M059J (cell line): Measurements from ENCODE around the gene CLEC18C. TPM values are rescaled to one million over a fixed set of nuclear protein-coding genes. Genes with fewer than 3 reads are reported as not detected.
A peak's percentile ranks its signal among the peaks of the same experiment; 100 is the strongest.
"Not testable (repeated sequence)": the region's sequence is repeated elsewhere in the genome, so short reads cannot be mapped to it uniquely, and the experiment has no call there.

Experiments
- DNase-seq: peaks from one replicate; pipeline ENCODE4 v3.0.0-alpha.2; 2012; ENCODE audit warnings: low read depth
- total RNA-seq: library from RNA; depleted of rRNA; stranded (reverse); fragments of >200 nt; shearing (Covaris generic); gene quantifications from 2 replicates; pipeline ENCODE4 v1.2.3, GENCODE V29; 2014; rRNA removed

The CLEC18C gene
- total RNA-seq, 1 experiment from 2014 or later = not detected

- DNase-seq = not testable (repeated sequence)
Measured at GRCh38 chr16:70206382-70206781, 32.8 kb downstream of the CLEC18C start.

GRCh38 chr16:70218586-70218985 lies 45.0 kb downstream of the CLEC18C start:
- DNase-seq = peak; percentile 74

GRCh38 chr16:70222574-70222973 lies 49.0 kb downstream of the CLEC18C start:
- DNase-seq = not testable (repeated sequence)

GRCh38 chr16:70223216-70223615 lies 49.6 kb downstream of the CLEC18C start:
- DNase-seq = peak; percentile 6

- DNase-seq = not testable (repeated sequence)
Measured at GRCh38 chr16:70223971-70224513, 50.5 kb downstream of the CLEC18C start.

- DNase-seq = not testable (repeated sequence)
Measured at GRCh38 chr16:70224645-70225044, 51.1 kb downstream of the CLEC18C start.

GRCh38 chr16:70225430-70225829 lies 51.8 kb downstream of the CLEC18C start:
- not testable (repeated sequence) for DNase-seq

GRCh38 chr16:70226024-70226423 lies 52.4 kb downstream of the CLEC18C start:
- DNase-seq = not testable (repeated sequence)

GRCh38 chr16:70231831-70232230 lies 58.2 kb downstream of the CLEC18C start:
- not testable (repeated sequence) for DNase-seq

Other genes starting within 250 kb of the CLEC18C start
- gene CLEC18A, start 222.5 kb upstream of the CLEC18C start, total RNA-seq = 0.05 TPM in 1 of 2 replicates, not detected in the other
- 8.4 and 15.9 TPM in 2 replicates for gene PDPR, start 59.5 kb upstream of the CLEC18C start, total RNA-seq
- 12.1 and 21.4 TPM in 2 replicates for gene EXOSC6, start 78.2 kb downstream of the CLEC18C start, total RNA-seq
- 38.9 and 68.8 TPM in 2 replicates for gene AARS1, start 115.7 kb downstream of the CLEC18C start, total RNA-seq
- gene DDX19B, start 125.4 kb downstream of the CLEC18C start, total RNA-seq = 35.1 and 38.7 TPM in 2 replicates
- 54.3 and 62.5 TPM in 2 replicates for gene DDX19A, start 173.1 kb downstream of the CLEC18C start, total RNA-seq